Measurements from ENCODE around the gene DFFB.

DFFB gene

DNA sequence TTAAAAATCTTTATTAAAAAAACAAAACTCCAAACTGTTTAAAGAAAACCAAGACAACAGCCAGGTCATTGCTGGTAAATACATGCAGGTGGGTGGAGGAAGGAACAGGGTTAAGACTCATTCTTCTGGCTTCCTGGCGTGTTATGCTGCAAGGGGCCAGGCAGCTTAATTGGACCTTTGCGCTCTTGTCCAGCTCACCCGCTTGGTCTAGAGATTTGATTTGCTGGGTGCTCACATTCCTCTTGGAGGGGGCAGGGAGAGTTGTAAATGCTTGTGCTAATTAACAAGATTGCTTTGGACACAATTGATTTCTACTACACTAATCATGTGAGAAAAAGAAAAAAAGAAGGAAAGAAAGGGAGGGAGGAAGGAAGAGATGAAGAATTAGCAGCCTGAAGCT lies 10.7 kb upstream of the DFFB start:
- TF ChIP-seq SPI1 (IDR thresholded peaks at IDR 0.05; ENCODE audit: borderline replicate concordance, low read depth) (no peak), POLR2AphosphoS5 (IDR thresholded peaks at IDR 0.05; ENCODE audit: low read depth) (no peak), GABPA (IDR thresholded peaks at IDR 0.05; ENCODE audit: low read depth) (no peak)
- TF ChIP-seq, protein P1, sequence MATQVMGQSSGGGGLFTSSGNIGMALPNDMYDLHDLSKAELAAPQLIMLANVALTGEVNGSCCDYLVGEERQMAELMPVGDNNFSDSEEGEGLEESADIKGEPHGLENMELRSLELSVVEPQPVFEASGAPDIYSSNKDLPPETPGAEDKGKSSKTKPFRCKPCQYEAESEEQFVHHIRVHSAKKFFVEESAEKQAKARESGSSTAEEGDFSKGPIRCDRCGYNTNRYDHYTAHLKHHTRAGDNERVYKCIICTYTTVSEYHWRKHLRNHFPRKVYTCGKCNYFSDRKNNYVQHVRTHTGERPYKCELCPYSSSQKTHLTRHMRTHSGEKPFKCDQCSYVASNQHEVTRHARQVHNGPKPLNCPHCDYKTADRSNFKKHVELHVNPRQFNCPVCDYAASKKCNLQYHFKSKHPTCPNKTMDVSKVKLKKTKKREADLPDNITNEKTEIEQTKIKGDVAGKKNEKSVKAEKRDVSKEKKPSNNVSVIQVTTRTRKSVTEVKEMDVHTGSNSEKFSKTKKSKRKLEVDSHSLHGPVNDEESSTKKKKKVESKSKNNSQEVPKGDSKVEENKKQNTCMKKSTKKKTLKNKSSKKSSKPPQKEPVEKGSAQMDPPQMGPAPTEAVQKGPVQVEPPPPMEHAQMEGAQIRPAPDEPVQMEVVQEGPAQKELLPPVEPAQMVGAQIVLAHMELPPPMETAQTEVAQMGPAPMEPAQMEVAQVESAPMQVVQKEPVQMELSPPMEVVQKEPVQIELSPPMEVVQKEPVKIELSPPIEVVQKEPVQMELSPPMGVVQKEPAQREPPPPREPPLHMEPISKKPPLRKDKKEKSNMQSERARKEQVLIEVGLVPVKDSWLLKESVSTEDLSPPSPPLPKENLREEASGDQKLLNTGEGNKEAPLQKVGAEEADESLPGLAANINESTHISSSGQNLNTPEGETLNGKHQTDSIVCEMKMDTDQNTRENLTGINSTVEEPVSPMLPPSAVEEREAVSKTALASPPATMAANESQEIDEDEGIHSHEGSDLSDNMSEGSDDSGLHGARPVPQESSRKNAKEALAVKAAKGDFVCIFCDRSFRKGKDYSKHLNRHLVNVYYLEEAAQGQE (IDR thresholded peaks at IDR 0.05; ENCODE audit: insufficient replicate concordance, low read depth), result no peak
- TF ChIP-seq, protein P2, sequence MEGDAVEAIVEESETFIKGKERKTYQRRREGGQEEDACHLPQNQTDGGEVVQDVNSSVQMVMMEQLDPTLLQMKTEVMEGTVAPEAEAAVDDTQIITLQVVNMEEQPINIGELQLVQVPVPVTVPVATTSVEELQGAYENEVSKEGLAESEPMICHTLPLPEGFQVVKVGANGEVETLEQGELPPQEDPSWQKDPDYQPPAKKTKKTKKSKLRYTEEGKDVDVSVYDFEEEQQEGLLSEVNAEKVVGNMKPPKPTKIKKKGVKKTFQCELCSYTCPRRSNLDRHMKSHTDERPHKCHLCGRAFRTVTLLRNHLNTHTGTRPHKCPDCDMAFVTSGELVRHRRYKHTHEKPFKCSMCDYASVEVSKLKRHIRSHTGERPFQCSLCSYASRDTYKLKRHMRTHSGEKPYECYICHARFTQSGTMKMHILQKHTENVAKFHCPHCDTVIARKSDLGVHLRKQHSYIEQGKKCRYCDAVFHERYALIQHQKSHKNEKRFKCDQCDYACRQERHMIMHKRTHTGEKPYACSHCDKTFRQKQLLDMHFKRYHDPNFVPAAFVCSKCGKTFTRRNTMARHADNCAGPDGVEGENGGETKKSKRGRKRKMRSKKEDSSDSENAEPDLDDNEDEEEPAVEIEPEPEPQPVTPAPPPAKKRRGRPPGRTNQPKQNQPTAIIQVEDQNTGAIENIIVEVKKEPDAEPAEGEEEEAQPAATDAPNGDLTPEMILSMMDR (IDR thresholded peaks at IDR 0.05; ENCODE audit: insufficient read depth, low read length), result no peak
- DNase-seq (ENCODE audit: low read depth in 1 of 2, low spot score in 1 of 2), result no peak
- Histone ChIP-seq H3K4me3 (replicated peaks; ENCODE audit: insufficient read depth, low read length) (no peak overlapping the region), H3K27me3 (ENCODE audit: insufficient read depth, poor library complexity, severe bottlenecking) (no peaks in the 10 kb centered on the region), H3K27ac (replicated peaks) (no peak overlapping the region)

DNA sequence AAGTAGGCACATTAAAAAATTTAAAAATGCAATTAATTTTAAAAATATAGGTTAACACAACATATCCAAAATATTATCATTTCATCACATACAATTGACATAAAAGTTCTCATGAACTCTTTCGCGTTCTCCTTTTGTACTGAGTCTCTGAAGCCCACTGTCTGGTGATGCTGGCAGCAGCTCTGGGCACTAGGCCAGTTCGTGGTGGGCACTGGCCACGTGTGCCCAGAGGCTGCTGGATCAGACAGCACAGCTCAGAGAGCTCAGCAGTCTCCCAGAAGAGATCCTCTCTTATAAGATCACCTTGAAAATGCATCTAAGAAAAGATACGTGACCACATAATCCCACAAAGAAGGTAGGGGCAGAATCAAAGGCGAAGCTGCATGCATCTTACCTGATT lies 10.2 kb upstream of the DFFB start:
- TF ChIP-seq POLR2AphosphoS5 (IDR thresholded peaks at IDR 0.05; ENCODE audit: low read depth), result no peak
- no peak for TF ChIP-seq GABPA (IDR thresholded peaks at IDR 0.05; ENCODE audit: low read depth)
- no peak for DNase-seq (ENCODE audit: low read depth in 1 of 2, low spot score in 1 of 2)
- Histone ChIP-seq H3K4me3 (replicated peaks; ENCODE audit: insufficient read depth, low read length) (no peak overlapping the region), H3K27me3 (ENCODE audit: insufficient read depth, poor library complexity, severe bottlenecking) (no peaks in the 10 kb centered on the region), H3K27ac (replicated peaks) (no peak overlapping the region)

DNA sequence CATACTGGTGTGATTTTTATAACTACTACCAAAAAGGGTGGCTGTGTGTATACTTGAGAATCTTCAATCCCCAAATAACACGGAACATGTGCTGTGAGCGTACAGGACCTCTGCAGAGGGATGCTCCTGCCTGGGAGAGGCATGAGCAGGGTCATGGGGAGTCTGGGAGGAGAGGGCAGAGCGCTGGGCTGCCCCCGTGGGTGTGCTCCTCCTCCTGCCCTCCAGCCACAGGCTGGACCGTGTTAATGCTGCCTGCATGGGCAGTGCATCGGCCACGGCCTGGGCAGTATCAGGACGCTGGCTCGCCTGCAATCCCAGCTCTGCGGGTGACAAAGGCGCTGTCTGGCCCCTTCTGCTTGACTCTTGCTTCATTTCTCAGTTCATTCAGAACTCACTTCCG lies 6.4 kb upstream of the DFFB start:
- H3K4me3 ChIP-seq (replicated peaks; ENCODE audit: insufficient read depth, low read length), result no peak overlapping the region
- TF ChIP-seq, protein P2 (IDR thresholded peaks at IDR 0.05; ENCODE audit: insufficient read depth, low read length), result no peak
- TF ChIP-seq GABPA (IDR thresholded peaks at IDR 0.05; ENCODE audit: low read depth), result no peak
- TF ChIP-seq SPI1 (IDR thresholded peaks at IDR 0.05; ENCODE audit: borderline replicate concordance, low read depth), result no peak
- TF ChIP-seq POLR2AphosphoS5 (IDR thresholded peaks at IDR 0.05; ENCODE audit: low read depth), result no peak
- TF ChIP-seq, protein P1 (IDR thresholded peaks at IDR 0.05; ENCODE audit: insufficient replicate concordance, low read depth), result no peak

DNA sequence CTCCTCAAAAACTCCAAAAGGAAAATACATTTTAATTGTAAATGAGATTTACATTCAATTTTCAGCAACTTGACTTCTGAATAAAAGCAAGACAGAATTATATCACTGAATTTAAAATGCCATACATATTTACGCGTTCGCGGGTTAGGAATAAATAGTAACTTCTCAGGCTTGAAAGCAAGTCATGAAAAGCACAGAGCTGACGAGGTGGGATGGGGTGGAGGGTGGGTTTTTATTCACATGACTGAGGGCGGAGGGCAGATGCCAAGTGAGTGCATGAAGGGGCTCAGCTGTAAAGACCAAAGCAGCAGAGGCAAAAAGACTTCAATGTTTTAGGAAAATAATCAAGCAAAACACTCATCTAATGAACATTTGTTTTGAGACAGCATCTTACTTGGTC lies 6.0 kb upstream of the DFFB start:
- DNase-seq (ENCODE audit: low read depth in 1 of 2, low spot score in 1 of 2), result no peak
- no peak for TF ChIP-seq GABPA (IDR thresholded peaks at IDR 0.05; ENCODE audit: low read depth)
- TF ChIP-seq, protein P2 (IDR thresholded peaks at IDR 0.05; ENCODE audit: insufficient read depth, low read length), result no peak
- TF ChIP-seq, protein P1 (IDR thresholded peaks at IDR 0.05; ENCODE audit: insufficient replicate concordance, low read depth), result no peak
- TF ChIP-seq SPI1 (IDR thresholded peaks at IDR 0.05; ENCODE audit: borderline replicate concordance, low read depth), result no peak
- no peak for TF ChIP-seq POLR2AphosphoS5 (IDR thresholded peaks at IDR 0.05; ENCODE audit: low read depth)
- H3K4me3 ChIP-seq (replicated peaks; ENCODE audit: insufficient read depth, low read length), result no peak overlapping the region
- H3K27me3 ChIP-seq (ENCODE audit: insufficient read depth, poor library complexity, severe bottlenecking), result no peaks in the 10 kb centered on the region
- H3K27ac ChIP-seq (replicated peaks), result no peak overlapping the region

More for the DNA sequence above, 6.4 kb upstream of the DFFB start:
- Histone ChIP-seq H3K27ac (replicated peaks) (no peak overlapping the region), H3K27me3 (ENCODE audit: insufficient read depth, poor library complexity, severe bottlenecking) (no peaks in the 10 kb centered on the region)
- DNase-seq (ENCODE audit: low read depth in 1 of 2, low spot score in 1 of 2), result no peak
